H1 (cell line): ENCODE measurements around the gene TNFAIP8L3.

Experiments used
- POLR2A ChIP-seq, 2 experiments: IDR thresholded peaks; 1 replicate in 1 of 2; 2 replicates in 1 of 2; pipeline ENCODE4 v1.6.1; 2011; ENCODE audit warnings: low read depth in 2 of 2, low read length in 2 of 2, mild to moderate bottlenecking in 2 of 2; ENCODE audit errors: control extremely low read depth in 1 of 2
- POLR2AphosphoS5 ChIP-seq: IDR thresholded peaks from 2 replicates; pipeline ENCODE4 v1.6.1; 2011; ENCODE audit warnings: low read depth, low read length
- RFX5 ChIP-seq: IDR thresholded peaks from 2 replicates; pipeline ENCODE4 v1.6.1; 2011; ENCODE audit warnings: low read depth, low read length, improper control_type of control experiment, borderline replicate concordance
- ZNF274 ChIP-seq: IDR thresholded peaks from 2 replicates; pipeline ENCODE4 v1.7.0; 2012; ENCODE audit warnings: low read length, borderline replicate concordance; ENCODE audit errors: extremely low read depth
- TF ChIP-seq, protein P1 (sequence below), 3 experiments: IDR thresholded peaks; 1 replicate in 2 of 3; 2 replicates in 1 of 3; pipeline versions ENCODE4 v1.5.1 to v1.6.1; 2011; ENCODE audit warnings: low read length in 3 of 3, mild to moderate bottlenecking in 3 of 3, inconsistent platforms in 2 of 3, low read depth in 1 of 3, moderate library complexity in 1 of 3; ENCODE audit not compliant: insufficient read depth in 1 of 3; ENCODE audit errors: control extremely low read depth in 1 of 3

GRCh38 chr15:51086409-51086808 is 8.3 kb downstream of the TNFAIP8L3 start:
- TF ChIP-seq, protein P1, sequence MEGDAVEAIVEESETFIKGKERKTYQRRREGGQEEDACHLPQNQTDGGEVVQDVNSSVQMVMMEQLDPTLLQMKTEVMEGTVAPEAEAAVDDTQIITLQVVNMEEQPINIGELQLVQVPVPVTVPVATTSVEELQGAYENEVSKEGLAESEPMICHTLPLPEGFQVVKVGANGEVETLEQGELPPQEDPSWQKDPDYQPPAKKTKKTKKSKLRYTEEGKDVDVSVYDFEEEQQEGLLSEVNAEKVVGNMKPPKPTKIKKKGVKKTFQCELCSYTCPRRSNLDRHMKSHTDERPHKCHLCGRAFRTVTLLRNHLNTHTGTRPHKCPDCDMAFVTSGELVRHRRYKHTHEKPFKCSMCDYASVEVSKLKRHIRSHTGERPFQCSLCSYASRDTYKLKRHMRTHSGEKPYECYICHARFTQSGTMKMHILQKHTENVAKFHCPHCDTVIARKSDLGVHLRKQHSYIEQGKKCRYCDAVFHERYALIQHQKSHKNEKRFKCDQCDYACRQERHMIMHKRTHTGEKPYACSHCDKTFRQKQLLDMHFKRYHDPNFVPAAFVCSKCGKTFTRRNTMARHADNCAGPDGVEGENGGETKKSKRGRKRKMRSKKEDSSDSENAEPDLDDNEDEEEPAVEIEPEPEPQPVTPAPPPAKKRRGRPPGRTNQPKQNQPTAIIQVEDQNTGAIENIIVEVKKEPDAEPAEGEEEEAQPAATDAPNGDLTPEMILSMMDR (IDR thresholded peaks at IDR 0.05; ENCODE audit: control extremely low read depth in 1 of 3, insufficient read depth in 1 of 3, low read depth in 1 of 3, low read length in 3 of 3), result no peak
- TF ChIP-seq POLR2AphosphoS5, result no peak
- TF ChIP-seq ZNF274, result no peak
- TF ChIP-seq POLR2A (IDR thresholded peaks at IDR 0.05; ENCODE audit: control extremely low read depth in 1 of 2, low read depth in 2 of 2, low read length in 2 of 2), result no peak
- no peak for TF ChIP-seq RFX5
